CD1c-positive myeloid dendritic cell (primary cell): ENCODE measurements around the gene MCFD2.

Source experiments
- DNase-seq: peaks from one replicate; pipeline ENCODE4 v3.0.0-alpha.2; 2016; ENCODE audit errors: extremely low spot score

Gene MCFD2

DNA sequence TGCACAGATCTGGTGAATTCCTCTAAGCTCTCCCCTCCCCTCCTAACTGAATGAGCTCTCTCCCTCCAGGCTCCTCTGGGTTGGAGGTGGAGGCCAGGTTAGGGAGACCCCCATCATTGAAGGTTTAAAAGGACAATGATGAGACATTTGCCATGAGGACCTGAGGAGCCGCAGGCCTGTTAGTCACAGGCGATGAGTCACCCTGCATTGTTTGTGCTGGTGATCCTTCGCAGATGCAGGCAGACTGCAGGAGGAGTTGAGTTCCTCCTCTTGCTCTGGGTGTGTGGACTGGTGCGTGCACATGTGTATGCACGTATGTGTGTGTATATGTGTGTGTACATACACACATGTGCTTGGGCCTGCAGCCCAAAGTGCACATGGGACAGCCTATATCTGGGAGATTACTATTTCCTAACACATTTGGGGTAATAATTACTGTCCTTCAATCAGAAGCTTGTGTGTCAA, 42.0 kb downstream of the MCFD2 start:
- DNase-seq, result peak; percentile 70

- no peak for DNase-seq
These were observed 42.6 kb downstream of the MCFD2 start for GRCh38 chr2:46872902-46873603.

DNA sequence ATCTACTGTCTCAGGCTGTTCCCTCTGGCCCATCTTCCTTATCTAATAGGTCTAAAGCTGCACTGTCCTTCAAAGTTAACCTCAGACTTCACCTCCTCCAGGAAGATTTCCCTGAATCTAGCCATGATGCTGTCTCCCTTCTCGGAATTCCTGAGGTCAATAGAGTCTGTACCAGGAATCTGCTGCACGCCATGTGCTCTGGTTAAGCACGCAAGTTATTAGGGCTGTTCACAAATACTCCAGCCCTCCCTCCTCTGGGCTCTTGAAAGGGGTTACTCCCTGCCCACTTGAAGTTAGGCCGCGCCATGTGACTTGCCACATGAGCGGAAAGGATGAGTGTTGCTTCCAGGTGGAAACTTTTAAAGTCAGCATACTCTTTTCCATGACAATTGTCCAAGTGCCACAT, 43.6 kb downstream of the MCFD2 start:
- no peak for DNase-seq

- no peak for DNase-seq
These were observed 45.4 kb downstream of the MCFD2 start for GRCh38 chr2:46870051-46870839.

GRCh38 chr2:46869621-46870020, 46.0 kb downstream of the MCFD2 start:
- DNase-seq, result no peak

DNA sequence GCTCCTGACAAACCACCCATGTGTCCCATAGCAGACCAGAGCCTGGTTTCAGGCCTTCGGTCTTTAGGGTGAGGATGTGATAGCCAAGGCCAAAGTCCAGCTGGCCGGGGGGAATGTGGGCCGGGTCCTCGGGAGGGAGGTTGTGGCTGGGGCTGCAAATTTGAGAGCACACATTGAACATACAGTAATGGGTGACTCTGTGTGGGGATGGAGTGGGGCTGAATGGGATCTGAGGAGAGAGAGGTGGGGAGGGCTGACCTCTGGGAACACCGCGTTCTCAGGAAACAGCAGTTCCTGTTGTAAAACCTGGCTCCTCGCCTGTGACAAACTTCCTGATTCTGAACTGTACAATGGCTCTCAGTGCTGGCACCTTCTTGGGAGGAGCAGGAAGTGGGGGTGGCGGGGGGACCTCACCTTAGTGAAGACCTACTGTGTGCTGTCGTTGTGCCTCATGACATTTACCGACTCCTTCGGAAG, 48.8 kb downstream of the MCFD2 start:
- peak; percentile 27 for DNase-seq

DNA sequence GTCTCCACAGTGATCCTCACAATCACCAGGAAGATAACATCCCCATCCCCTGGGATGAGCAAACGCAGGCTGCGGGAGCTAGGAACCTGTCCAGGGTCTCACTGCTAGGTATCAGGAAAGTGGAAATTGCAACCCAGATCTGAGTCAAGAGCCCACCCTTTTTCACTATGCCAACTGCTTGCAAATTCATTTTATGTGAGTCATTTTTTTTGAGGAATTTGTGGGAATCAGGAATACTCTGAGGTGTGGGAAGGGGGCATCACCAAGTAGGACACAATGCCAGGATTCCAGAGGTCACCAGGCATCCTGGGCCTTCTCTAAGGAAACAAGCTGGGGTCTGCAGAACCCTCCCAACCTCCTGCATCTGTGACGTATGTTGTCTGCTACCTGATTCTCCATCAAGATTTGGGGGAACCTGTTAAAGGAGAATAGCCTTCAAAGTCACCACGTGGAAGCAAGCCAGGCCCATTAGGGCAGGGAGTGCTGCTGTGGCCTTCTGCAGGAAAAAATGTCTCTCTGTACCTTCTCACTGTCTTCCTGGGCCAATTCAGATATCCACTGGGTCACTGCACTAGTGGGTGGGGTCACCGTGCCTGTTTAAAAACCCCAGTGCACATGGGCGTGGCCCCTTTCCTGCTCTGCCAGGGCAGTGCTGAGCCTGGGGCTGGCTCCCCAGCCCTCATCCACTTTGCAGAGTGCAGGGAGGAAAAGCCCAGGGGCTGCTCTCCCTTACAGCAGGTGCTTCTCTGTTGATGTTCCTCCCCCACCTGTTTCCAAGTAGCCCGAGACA, 50.2 kb downstream of the MCFD2 start:
- no peak for DNase-seq

- no peak for DNase-seq
These were observed 51.7 kb downstream of the MCFD2 start for GRCh38 chr2:46863882-46864281.

- DNase-seq, result no peak
These were observed 53.1 kb downstream of the MCFD2 start for GRCh38 chr2:46862514-46862913.

GRCh38 chr2:46861916-46862315, 53.7 kb downstream of the MCFD2 start:
- DNase-seq, result no peak

DNA sequence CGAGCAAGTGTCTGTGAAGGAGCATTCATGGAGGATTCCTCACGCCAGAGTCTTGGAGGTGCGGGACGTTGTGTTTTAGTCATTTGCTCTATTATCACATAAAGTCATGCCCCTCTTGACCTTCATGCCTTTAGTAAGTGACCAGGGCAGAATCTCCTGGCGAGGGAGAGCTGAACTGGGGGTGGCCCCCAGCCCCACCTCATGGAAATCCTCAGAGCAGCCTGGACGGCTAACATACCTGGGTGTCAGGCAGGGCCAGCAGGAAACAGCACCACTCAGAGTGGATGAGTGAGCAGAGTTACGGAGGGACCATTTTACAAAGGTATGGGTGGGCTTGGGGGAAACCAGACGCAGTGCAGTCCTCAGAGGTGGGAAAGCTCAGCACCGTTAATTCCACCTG, 56.1 kb downstream of the MCFD2 start:
- DNase-seq, result no peak

GRCh38 chr2:46858702-46859090, 56.9 kb downstream of the MCFD2 start:
- no peak for DNase-seq

GRCh38 chr2:46857871-46858701, 57.5 kb downstream of the MCFD2 start:
- DNase-seq, result no peak

DNA sequence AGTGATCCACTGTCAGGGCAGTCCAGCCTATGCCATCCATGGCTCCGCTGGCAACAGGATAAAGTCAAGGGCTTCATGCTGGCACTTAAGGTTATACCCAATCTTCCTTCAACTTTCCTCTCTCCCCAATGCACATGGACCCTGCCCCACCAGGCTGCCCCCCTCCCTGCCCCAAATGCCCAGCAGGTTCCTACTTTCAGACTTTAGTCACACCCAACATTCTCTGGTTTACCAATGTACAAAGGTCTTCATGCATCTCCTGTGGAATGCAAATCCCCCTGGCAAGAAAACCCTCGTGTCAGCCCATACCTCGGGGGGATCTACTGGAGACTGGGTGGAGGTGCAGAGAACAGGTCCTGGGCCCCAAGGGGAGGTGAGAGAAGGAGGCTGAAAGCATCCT, 59.3 kb downstream of the MCFD2 start:
- DNase-seq, result no peak

GRCh38 chr2:46855805-46856204, 59.8 kb downstream of the MCFD2 start:
- DNase-seq, result no peak

- no peak for DNase-seq
These were observed 61.3 kb downstream of the MCFD2 start for GRCh38 chr2:46854260-46854659.

DNA sequence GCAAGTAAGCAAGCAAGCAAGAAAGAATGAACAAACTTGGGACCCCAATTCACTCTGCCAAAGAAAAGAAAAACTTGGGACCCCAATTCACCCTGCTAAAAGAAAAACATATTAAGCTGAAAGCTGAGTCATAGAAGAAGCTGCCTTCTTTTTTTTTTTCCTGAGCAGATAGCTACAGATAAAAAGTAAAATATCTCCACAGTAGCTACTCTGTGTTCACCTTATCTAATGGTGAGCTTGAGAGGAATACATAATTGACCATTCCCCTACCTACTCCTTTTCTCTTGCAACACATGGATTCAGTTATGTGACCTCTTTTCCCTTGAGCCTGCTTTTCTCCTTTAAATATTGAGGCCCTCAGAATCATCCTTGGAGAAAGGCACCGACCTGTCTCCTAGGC, 63.0 kb downstream of the MCFD2 start:
- DNase-seq, result no peak

DNA sequence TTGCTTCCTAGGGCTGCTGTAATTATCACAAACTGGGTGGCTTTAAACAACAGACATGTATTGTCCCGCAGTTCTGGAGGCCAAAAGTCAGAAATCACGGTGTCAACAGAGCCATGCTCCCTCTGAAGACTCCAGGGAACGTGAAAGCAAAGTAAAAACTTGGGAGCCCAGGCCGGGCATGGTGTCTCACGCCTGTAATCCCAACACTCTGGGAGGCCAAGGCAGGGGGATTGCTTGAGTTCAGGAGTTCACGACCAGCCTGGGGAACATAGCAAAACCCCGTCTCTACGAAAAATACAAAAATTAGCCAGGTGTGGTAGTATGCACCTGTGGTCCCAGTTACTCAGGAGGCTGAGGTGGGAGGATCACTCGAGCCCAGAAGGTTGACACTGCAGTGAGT, 63.5 kb downstream of the MCFD2 start:
- DNase-seq, result no peak
